Lower leg skin (tissue), 3 donors: ENCODE measurements around the gene LRRFIP1.

Experiments
- CTCF ChIP-seq, 3 donors: fragments of 450-650 bp; IDR thresholded peaks; one replicate each; pipeline ENCODE4 v1.5.1; 2016; ENCODE audit warnings: antibody characterized with exemption in 3 of 3, mild to moderate bottlenecking in 3 of 3, moderate library complexity in 2 of 3
- POLR2A ChIP-seq, 2 donors: fragments of 450-650 bp; IDR thresholded peaks; one replicate each; pipeline ENCODE4 v1.6.1; 2016 to 2017; ENCODE audit warnings: antibody characterized with exemption in 2 of 2, mild to moderate bottlenecking in 1 of 2, moderate library complexity in 1 of 2

GRCh38 chr2:237633061-237633561 is 5.7 kb downstream of the LRRFIP1 start:
- no peak for TF ChIP-seq CTCF (IDR thresholded peaks at IDR 0.05)
- no peak for TF ChIP-seq POLR2A (IDR thresholded peaks at IDR 0.05)
